GM12892 (cell line): ENCODE data around the gene ALDH1A3.

Source experiments
- DNase-seq: peaks from one replicate; pipeline ENCODE4 v3.0.0; 2011; ENCODE audit not compliant: insufficient read length
- FAIRE-seq: peaks from 2 replicates; lab custom pipeline; 2011; peaks lifted over from hg19 to GRCh38; lab: Jason Lieb, UNC
- POLR2A ChIP-seq: IDR thresholded peaks from 2 replicates; pipeline ENCODE4 v1.6.1; 2011; ENCODE audit warnings: low read depth, low read length, control low read depth
- POLR2AphosphoS5 ChIP-seq: IDR thresholded peaks from 2 replicates; pipeline ENCODE4 v1.6.1; 2011; ENCODE audit warnings: low read depth, low read length, control low read depth
- TAF1 ChIP-seq: IDR thresholded peaks from 2 replicates; pipeline ENCODE4 v1.6.1; 2011; ENCODE audit warnings: low read depth, mild to moderate bottlenecking, control low read depth, low read length, borderline replicate concordance

ALDH1A3 gene

DNA sequence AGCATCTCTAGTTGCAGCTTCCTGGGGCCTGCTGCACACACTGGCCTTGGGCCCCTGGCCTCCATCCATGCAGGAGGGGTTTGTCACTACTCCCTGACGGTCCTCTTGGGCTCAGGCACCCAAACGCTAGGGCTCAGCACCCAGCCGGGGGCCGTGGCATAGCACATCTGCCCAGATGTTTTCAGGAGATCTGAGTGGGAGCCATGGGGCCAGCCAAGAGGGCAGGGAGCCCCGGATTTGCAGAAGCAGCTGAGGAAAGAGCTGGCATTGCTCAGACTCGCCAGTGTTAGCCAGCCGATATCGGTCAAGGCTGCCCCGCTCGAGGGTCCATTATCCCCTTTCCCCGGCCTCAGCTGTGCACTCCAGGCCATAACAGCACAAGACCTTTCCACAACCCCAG, 1.5 kb upstream of the ALDH1A3 start:
- no peak for DNase-seq
- TF ChIP-seq POLR2A: no peak
- no peak for TF ChIP-seq TAF1
- no peak for TF ChIP-seq POLR2AphosphoS5

GRCh38 chr15:100878648-100879047, 983 bp upstream of the ALDH1A3 start:
- TF ChIP-seq POLR2AphosphoS5 (no peak), POLR2A (no peak), TAF1 (no peak)
- DNase-seq (no peak), FAIRE-seq (no peak)

More for the DNA sequence above, 1.5 kb upstream of the ALDH1A3 start:
- FAIRE-seq: no peak

GRCh38 chr15:100879061-100879463, 569 bp upstream of the ALDH1A3 start:
- DNase-seq (peak; percentile 30), FAIRE-seq (no peak)
- TF ChIP-seq POLR2A (no peak), TAF1 (no peak), POLR2AphosphoS5 (no peak)

DNA sequence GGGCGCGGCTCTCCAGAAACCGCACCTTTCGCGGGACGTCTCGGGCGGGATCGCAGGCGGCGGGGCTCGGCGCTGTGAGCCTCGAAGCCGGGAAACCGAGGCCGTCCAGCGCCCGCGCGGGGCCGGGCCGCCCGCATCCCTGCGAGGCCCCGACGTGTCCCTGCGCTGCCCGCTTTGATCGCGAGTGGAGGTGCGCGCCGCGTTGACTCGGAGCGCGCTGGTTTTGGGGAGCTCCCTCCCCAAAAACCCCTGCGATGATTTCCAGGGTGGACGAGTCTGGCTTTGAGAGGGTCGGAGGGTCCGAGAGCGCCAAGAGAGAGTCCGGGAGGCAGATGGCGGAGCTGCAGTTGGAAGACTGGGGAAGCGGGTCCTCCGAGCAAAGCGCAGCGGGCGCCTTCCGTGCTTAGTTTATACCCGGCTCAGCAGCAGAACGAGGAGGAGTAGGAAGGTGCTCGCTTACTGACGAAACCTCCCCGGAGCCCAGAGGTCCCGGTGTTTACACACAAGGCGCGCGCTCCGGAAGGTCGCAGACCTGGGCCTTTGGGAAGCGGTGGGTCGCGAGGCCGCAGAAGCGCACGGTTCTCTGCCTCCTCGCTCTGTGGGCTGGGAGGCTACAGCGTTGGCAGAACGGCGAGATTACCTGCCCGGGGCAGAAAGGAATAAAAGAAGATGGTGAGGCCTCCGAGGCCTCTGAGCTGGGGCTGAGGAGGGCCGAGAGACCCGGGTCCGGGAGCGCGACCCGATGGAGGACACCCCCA, 687 bp downstream of the ALDH1A3 start:
- FAIRE-seq (no peak), DNase-seq (no peak)
- no peak for TF ChIP-seq POLR2A
- no peak for TF ChIP-seq TAF1
- TF ChIP-seq POLR2AphosphoS5: no peak

DNA sequence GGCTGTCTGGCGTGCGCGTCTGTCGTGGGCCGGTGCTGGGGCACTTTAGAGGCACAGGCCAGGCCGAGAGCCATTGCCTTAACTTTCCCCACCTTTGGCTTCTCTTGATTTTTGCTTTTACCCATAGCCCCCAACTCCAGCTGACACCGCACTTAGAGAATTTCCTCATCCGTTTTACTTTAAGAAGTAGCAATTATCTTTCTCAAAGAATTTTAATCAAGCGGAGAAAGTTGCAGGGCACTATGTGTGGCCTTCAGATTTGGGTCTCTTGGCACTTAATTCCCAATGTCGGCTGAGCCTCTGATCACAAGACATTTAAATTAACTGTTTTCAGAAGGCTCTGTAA, 1.2 kb downstream of the ALDH1A3 start:
- no peak for DNase-seq
- FAIRE-seq: no peak
- no peak for TF ChIP-seq POLR2AphosphoS5
- TF ChIP-seq TAF1: no peak
- no peak for TF ChIP-seq POLR2A

DNA sequence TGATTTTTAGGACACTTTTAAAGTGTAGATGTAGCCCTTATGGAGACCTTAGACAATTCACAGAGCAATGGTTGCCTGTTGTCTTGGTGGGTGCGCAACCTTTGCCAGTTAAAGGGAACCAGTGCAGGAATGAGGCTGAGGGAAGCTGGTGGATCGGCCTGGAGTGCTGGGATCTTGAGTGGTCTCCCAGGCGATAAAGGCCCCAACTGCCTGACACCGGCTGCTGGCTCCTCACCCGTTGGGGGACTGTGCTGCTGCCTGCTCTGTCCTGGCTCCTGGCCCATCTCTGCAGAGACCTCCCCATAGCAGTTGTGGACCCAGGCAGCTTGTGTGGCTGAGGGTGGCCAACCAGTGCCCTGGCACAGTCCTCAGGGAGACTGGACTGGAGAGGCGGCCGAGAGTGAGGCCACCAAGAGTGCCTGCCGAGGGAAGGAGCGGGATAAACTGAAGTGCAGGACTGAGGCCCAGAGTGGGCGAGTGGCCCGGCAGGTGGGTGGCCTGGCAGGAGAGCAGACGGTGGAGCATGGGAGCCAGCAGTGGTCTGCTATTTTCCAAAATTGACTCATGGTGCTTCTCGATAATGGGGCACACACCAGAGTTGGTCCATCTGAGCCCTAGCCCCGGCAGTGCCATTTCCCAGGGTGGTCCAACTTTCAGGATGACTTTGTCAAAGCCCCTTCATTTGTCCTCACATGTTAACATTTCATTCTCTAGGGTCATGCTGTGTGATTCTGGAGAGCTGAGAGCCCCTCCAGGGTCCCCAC, 2.1 kb downstream of the ALDH1A3 start:
- DNase-seq (no peak), FAIRE-seq (no peak)
- TF ChIP-seq POLR2AphosphoS5 (no peak), TAF1 (no peak), POLR2A (no peak)

DNA sequence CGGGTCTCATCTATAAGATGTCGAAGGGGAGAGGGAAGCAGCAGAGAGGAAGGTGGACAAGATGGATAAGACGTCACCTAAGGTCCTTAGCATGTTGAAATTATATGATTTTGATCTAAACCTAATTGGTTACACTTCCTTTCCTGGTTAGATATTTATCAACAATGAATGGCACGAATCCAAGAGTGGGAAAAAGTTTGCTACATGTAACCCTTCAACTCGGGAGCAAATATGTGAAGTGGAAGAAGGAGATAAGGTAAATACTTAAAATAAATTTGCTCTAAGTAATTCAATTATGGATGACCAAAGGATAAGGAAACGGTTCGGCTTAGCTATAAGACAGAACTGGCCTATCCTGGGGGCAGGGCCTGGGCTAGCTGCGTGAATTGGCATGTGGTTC, 5.5 kb downstream of the ALDH1A3 start:
- no peak for DNase-seq
- no peak for FAIRE-seq

GRCh38 chr15:100885811-100886210, 6.2 kb downstream of the ALDH1A3 start:
- TF ChIP-seq POLR2A (no peak), POLR2AphosphoS5 (no peak), TAF1 (no peak)
- DNase-seq (no peak), FAIRE-seq (no peak)

More for the DNA sequence above, 5.5 kb downstream of the ALDH1A3 start:
- TF ChIP-seq POLR2A (no peak), TAF1 (no peak), POLR2AphosphoS5 (no peak)

DNA sequence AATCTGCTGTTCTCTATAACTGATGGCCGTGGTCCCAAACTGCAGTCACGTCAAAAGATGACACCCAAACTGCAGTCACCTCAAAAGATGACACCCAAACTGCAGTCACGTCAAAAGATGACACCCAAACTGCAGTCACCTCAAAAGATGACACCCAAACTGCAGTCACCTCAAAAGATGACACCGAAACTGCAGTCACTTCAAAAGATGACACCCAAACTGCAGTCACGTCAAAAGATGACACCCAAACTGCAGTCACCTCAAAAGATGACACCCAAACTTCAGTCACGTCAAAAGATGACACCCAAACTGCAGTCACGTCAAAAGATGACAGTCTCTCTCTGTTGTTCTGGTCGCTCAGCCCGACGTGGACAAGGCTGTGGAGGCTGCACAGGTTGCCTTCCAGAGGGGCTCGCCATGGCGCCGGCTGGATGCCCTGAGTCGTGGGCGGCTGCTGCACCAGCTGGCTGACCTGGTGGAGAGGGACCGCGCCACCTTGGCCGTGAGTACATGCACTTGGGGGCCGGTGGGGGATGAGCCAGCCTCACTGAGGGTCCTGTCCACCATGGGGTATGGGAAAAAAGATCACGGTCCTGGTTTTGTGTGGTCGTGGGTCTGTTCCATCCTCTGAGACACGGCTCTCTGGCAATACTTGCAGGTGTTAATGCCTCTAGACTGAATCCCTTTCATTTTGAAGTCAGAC, 7.7 kb downstream of the ALDH1A3 start:
- FAIRE-seq (no peak), DNase-seq (no peak)
- TF ChIP-seq POLR2A (no peak), POLR2AphosphoS5 (no peak), TAF1 (no peak)

DNA sequence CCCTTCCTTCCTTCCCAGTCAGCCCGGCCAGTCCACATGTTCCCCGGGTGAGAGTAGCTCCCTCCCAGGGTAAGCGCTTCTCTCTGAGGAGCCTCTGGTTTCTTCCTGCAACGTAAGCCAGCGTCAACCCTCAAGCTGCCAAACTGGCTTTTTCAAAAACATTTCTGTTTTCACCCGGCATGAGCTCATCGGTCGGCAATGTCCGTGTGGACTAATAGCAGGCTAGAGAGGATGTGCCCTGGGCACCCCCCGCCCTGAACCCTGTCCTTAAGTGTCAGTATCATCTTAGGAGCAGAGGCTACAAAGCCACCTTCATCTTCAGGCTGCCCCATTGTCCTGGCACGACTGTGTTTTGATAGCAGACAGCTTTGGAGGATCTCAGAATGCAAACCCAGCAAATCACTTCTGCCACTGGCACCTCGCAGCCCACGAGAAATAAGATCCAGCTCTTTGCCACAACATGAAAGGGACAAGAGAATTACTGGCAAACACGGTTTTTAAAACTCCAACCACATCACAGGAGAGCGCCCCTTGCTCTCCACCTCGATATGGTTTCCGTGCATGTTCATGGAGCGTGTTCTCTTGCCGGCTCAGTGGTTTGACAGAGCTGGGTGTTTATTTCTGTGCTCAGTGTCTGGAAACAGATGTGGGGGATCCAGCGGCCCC, 9.9 kb downstream of the ALDH1A3 start:
- DNase-seq: no peak
- no peak for TF ChIP-seq POLR2AphosphoS5
- TF ChIP-seq TAF1: no peak
- no peak for TF ChIP-seq POLR2A
- no peak for FAIRE-seq
